Adrenal gland (tissue), 12 donors: Measurements from ENCODE around the gene SZRD1. TPM values are rescaled to one million over a fixed set of nuclear protein-coding genes. Genes with fewer than 3 reads are reported as not detected.

Experiments used
- DNase-seq, 7 donors: peaks; one replicate each; pipeline ENCODE4 v3.0.0-alpha.2; 2019 to 2020
- H3K27ac ChIP-seq, 5 donors: fragments of 200-600 bp; sonication (generic) in 4 of 5; 1 replicate in 3 of 5; 2 replicates in 2 of 5; pipeline versions ENCODE4 v1.5.1 to v1.8.0; 2016 to 2020; ENCODE audit warnings: mild to moderate bottlenecking in 1 of 5
- H3K27me3 ChIP-seq: fragments of 200-600 bp; 2 replicates; pipeline ENCODE4 v1.8.0; 2021
- H3K36me3 ChIP-seq, 2 donors: fragments of 200-600 bp; replicated peaks in 1 of 2; 1 replicate in 1 of 2; 2 replicates in 1 of 2; pipeline versions ENCODE4 v1.5.1 to v1.8.0; 2018 to 2022
- H3K4me1 ChIP-seq, 2 donors: fragments of 200-600 bp; replicated peaks in 1 of 2; 1 replicate in 1 of 2; 2 replicates in 1 of 2; pipeline versions ENCODE4 v1.5.1 to v1.8.0; 2018 to 2021
- H3K4me3 ChIP-seq, 4 donors: fragments of 200-600 bp; sonication (generic) in 3 of 4; one replicate each; pipeline ENCODE4 v1.5.1; 2016 to 2018
- H3K9me3 ChIP-seq, 3 donors: fragments of 200-600 bp; sonication (generic) in 1 of 3; replicated peaks in 1 of 3; 1 replicate in 2 of 3; 2 replicates in 1 of 3; pipeline versions ENCODE4 v1.5.1 to v1.8.0; 2016 to 2021
- CTCF ChIP-seq, 6 experiments: fragments of 450-650 bp in 4 of 6; fragments of 200-600 bp in 2 of 6; sonication (generic) in 1 of 6; IDR thresholded peaks; 1 replicate in 5 of 6; 2 replicates in 1 of 6; pipeline versions ENCODE4 v1.5.1 to v1.8.0; 2016 to 2021; ENCODE audit warnings: antibody characterized with exemption in 6 of 6, mild to moderate bottlenecking in 2 of 6, moderate library complexity in 1 of 6
- POLR2A ChIP-seq, 2 donors: fragments of 450-650 bp; IDR thresholded peaks; one replicate each; pipeline ENCODE4 v1.6.1; 2017; ENCODE audit warnings: antibody characterized with exemption in 2 of 2, mild to moderate bottlenecking in 2 of 2, moderate library complexity in 1 of 2
- WGBS, 4 donors: extraction: QIAGEN DNeasy Blood & Tissue Kit in 2 of 4; methylation state at CpG; one replicate each; pipeline versions ENCODE4 v1.1.5 to v1.1.7; 2013 to 2017; 5-methylcytosine and 5-hydroxymethylcytosine counted together
- intact Hi-C, 2 donors: fragments of 100-400 bp; cut with DNase I; formaldehyde crosslinking; loops; one replicate each; pipeline versions ENCODE4 v1.14.1 to v1.15.0; 2022 to 2023
- polyA plus RNA-seq, 3 donors: library from polyadenylated mRNA; stranded (reverse); fragments of 200-250 nt in 2 of 3; fragments of 350-450 nt in 1 of 3; fragmentation: Illumina TruSeq in 1 of 3; extraction: RNeasy Lipid Tissue Mini Kit (QIAGEN cat#74804) in 1 of 3; gene quantifications; one replicate each; pipeline ENCODE4 v1.2.3, GENCODE V29; 2013 to 2014
- total RNA-seq, 9 donors: library from RNA; depleted of rRNA in 4 of 9; stranded (reverse); fragments of >200 nt in 4 of 9; fragments of 120-200 nt in 1 of 9; fragmentation: NEBNext Ultra II Directional in 1 of 9; extraction: Animal tissue kit (Norgen Biotek cat#: 25700) in 1 of 9; gene quantifications; one replicate each; pipeline versions ENCODE4 v1.1.0 to v1.2.4, GENCODE V29; 2013 to 2023
- donor health status: healthy with polysubstance abuse.
- donor health status: Bipolar disorder and iron deficiency.
- donor health status: DM: yes; HTN: yes; CAD: no.
- donor health status: DM: no; HTN: no; CAD: no.
- donor health status: DM: no; HTN: no; CAD: no.
- donor health status: DM: yes; HTN: yes; CAD: no.

The SZRD1 gene
- total and polyA plus RNA-seq, 12 donors = 46.8 to 152 (median 89.0) TPM

GRCh38 chr1:16413191-16413590 is 46.1 kb downstream of the SZRD1 start:
- Histone ChIP-seq H3K36me3 (no peaks in the 10 kb centered on the region), H3K9me3 (no peaks in the 10 kb centered on the region), H3K27ac (no peak overlapping the region), H3K4me1 (no peaks in the 10 kb centered on the region), H3K4me3 (no peak overlapping the region), H3K27me3 (no peaks in the 10 kb centered on the region)
- intact Hi-C loops = loop anchor here in 1 of 2 donors (10.0 kb wide), 1 partner anchor 512 kb away; the partner anchor contains the start of gene CROCC
- TF ChIP-seq POLR2A (IDR thresholded peaks at IDR 0.05) (no peak), CTCF (IDR thresholded peaks at IDR 0.05) (no peak)
- DNase-seq = no peak
- 85 to 89% (median 86%) methylated on average over 3 of the region's 3 CpGs for WGBS, 4 donors

- no peaks in the 10 kb centered on the region for H3K4me1 ChIP-seq
- no peak overlapping the region for H3K4me3 ChIP-seq
- H3K27ac ChIP-seq = no peak overlapping the region
- no peak for TF ChIP-seq POLR2A (IDR thresholded peaks at IDR 0.05)
- no peak for TF ChIP-seq CTCF (IDR thresholded peaks at IDR 0.05)
- WGBS, 4 donors = 74 to 85% (median 83%) methylated on average over 7 of the region's 7 CpGs
- intact Hi-C loops = loop anchor here in 1 of 2 donors (10.0 kb wide), 1 partner anchor 506 kb away; the partner anchor contains the start of gene CROCC
- no peaks in the 10 kb centered on the region for H3K36me3 ChIP-seq
- no peaks in the 10 kb centered on the region for H3K9me3 ChIP-seq
- H3K27me3 ChIP-seq = no peaks in the 10 kb centered on the region
- DNase-seq = no peak
Measured at GRCh38 chr1:16418823-16419425, 51.9 kb downstream of the SZRD1 start.

- no peaks in the 10 kb centered on the region for H3K36me3 ChIP-seq
- no peaks in the 10 kb centered on the region for H3K9me3 ChIP-seq
- no peaks in the 10 kb centered on the region for H3K27me3 ChIP-seq
- no peak for DNase-seq
- TF ChIP-seq POLR2A (IDR thresholded peaks at IDR 0.05) = no peak
- no peak for TF ChIP-seq CTCF (IDR thresholded peaks at IDR 0.05)
- H3K4me1 ChIP-seq = no peaks in the 10 kb centered on the region
- no peak overlapping the region for H3K4me3 ChIP-seq
- intact Hi-C loops = no loop called here
- 60 to 74% (median 71%) methylated on average over 9 of the region's 9 CpGs for WGBS, 4 donors
- H3K27ac ChIP-seq = no peak overlapping the region
Measured at GRCh38 chr1:16420424-16421118, 53.5 kb downstream of the SZRD1 start.

GRCh38 chr1:16421201-16421600 is 54.2 kb downstream of the SZRD1 start:
- no peak for TF ChIP-seq CTCF (IDR thresholded peaks at IDR 0.05)
- TF ChIP-seq POLR2A (IDR thresholded peaks at IDR 0.05) = no peak
- no peaks in the 10 kb centered on the region for H3K9me3 ChIP-seq
- H3K4me1 ChIP-seq = no peaks in the 10 kb centered on the region
- no peak for DNase-seq
- no peak overlapping the region for H3K4me3 ChIP-seq
- WGBS, 4 donors = 63 to 80% (median 76%) methylated on average over 7 of the region's 7 CpGs
- no peaks in the 10 kb centered on the region for H3K27me3 ChIP-seq
- no peaks in the 10 kb centered on the region for H3K36me3 ChIP-seq
- intact Hi-C loops = no loop called here
- no peak overlapping the region for H3K27ac ChIP-seq
